ENCODE results near the gene RAD51B. TPM values are rescaled to one million over a fixed set of nuclear protein-coding genes. Genes with fewer than 3 reads are reported as not detected.

Gene RAD51B
- total RNA-seq, 4 donors from 2014 or later = 5.0 to 31.8 (median 20.6) TPM

- WGBS, 2 donors (ENCODE audit: low coverage in 1 of 2) = 52 to 80% methylated on average over 1 to 2 of the region's 2 CpGs
- Histone ChIP-seq H3K27ac (peak overlapping the region; percentile 83 to 89 (median 88)), H3K36me3 (no peaks in the 10 kb centered on the region), H3K27me3 (no peaks in the 10 kb centered on the region), H3K9me3 (no peaks in the 10 kb centered on the region), H3K4me1 (peaks cover 37 to 73% (median 58%) of the 10 kb centered on the region in 4 donors), H3K4me3 (no peak overlapping the region)
- intact Hi-C loops (cut with DNase I; ENCODE audit: low total_unique reads) = loop anchor here (10.0 kb wide), 3 partner anchors 100 to 380 kb away; no protein-coding TSS in a partner anchor
- no peak for TF ChIP-seq POLR2AphosphoS5 (IDR thresholded peaks at IDR 0.05)
- TF ChIP-seq POLR2A (IDR thresholded peaks at IDR 0.05) = no peak
- TF ChIP-seq EP300 (IDR thresholded peaks at IDR 0.05; ENCODE audit: low read depth) = no peak
- TF ChIP-seq CTCF (IDR thresholded peaks at IDR 0.05) = no peak
- peak; percentile 55 for DNase-seq
- in situ Hi-C loops (cut with MboI; ENCODE audit: low pct_ligation_motif_present in 1 of 4, low pct_unique_long_range_greater_than_20kb in 1 of 4, low sequenced_read_pairs in 3 of 4) = loop anchor here in 1 of 4 donors (10.0 to 25.0 kb wide), 2 partner anchors 100 to 183 kb away; no protein-coding TSS in a partner anchor
These were observed 325.5 kb downstream of the RAD51B start for GRCh38 chr14:68145036-68145435.

- Histone ChIP-seq H3K9me3 (no peaks in the 10 kb centered on the region), H3K4me1 (peaks cover 34 to 67% (median 55%) of the 10 kb centered on the region in 4 donors), H3K36me3 (no peaks in the 10 kb centered on the region), H3K27me3 (no peaks in the 10 kb centered on the region), H3K4me3 (no peak overlapping the region), H3K27ac (peak overlapping the region; percentile 83 to 89 (median 88))
- in situ Hi-C loops (cut with MboI; ENCODE audit: low pct_ligation_motif_present in 1 of 4, low pct_unique_long_range_greater_than_20kb in 1 of 4, low sequenced_read_pairs in 3 of 4) = loop anchor here in 1 of 4 donors (10.0 to 25.0 kb wide), 2 partner anchors 99 to 183 kb away; no protein-coding TSS in a partner anchor
- intact Hi-C loops (cut with DNase I; ENCODE audit: low total_unique reads) = loop anchor here (10.0 kb wide), 3 partner anchors 99 to 379 kb away; no protein-coding TSS in a partner anchor
- no peak for TF ChIP-seq CTCF (IDR thresholded peaks at IDR 0.05)
- TF ChIP-seq POLR2AphosphoS5 (IDR thresholded peaks at IDR 0.05) = peak; percentile 18 to 59 (median 37)
- peak; percentile 29 for TF ChIP-seq EP300 (IDR thresholded peaks at IDR 0.05; ENCODE audit: low read depth)
- no peak for TF ChIP-seq POLR2A (IDR thresholded peaks at IDR 0.05)
- DNase-seq = no peak
These were observed 326.0 kb downstream of the RAD51B start for GRCh38 chr14:68145539-68145938.

- intact Hi-C loops (cut with DNase I; ENCODE audit: low total_unique reads) (loop anchor here (10.0 kb wide), 3 partner anchors 98 to 378 kb away; no protein-coding TSS in a partner anchor), in situ Hi-C loops (cut with MboI; ENCODE audit: low pct_ligation_motif_present in 1 of 4, low pct_unique_long_range_greater_than_20kb in 1 of 4, low sequenced_read_pairs in 3 of 4) (loop anchor here in 1 of 4 donors (10.0 to 25.0 kb wide), 2 partner anchors 98 to 185 kb away; no protein-coding TSS in a partner anchor)
- Histone ChIP-seq H3K27ac (peak overlapping the region; percentile 83 to 89 (median 88)), H3K36me3 (no peaks in the 10 kb centered on the region), H3K9me3 (no peaks in the 10 kb centered on the region), H3K4me3 (no peak overlapping the region), H3K27me3 (no peaks in the 10 kb centered on the region), H3K4me1 (peaks cover 32 to 60% (median 51%) of the 10 kb centered on the region in 4 donors)
- WGBS, 2 donors (ENCODE audit: low coverage in 1 of 2) = 70 to 73% methylated on average over 3 of the region's 3 CpGs
- no peak for DNase-seq
- TF ChIP-seq POLR2A (IDR thresholded peaks at IDR 0.05) (no peak), EP300 (IDR thresholded peaks at IDR 0.05; ENCODE audit: low read depth) (no peak), POLR2AphosphoS5 (IDR thresholded peaks at IDR 0.05) (peak in 1 of 3 donors; percentile 5), CTCF (IDR thresholded peaks at IDR 0.05) (no peak)
These were observed 327.2 kb downstream of the RAD51B start for GRCh38 chr14:68146818-68147217.

GRCh38 chr14:68147303-68147702 lies 327.7 kb downstream of the RAD51B start:
- no peak for DNase-seq
- TF ChIP-seq POLR2A (IDR thresholded peaks at IDR 0.05) (no peak), EP300 (IDR thresholded peaks at IDR 0.05; ENCODE audit: low read depth) (no peak), CTCF (IDR thresholded peaks at IDR 0.05) (no peak), POLR2AphosphoS5 (IDR thresholded peaks at IDR 0.05) (no peak)
- H3K27ac ChIP-seq = peak overlapping the region; percentile 83 to 89 (median 88)
- peaks cover 32 to 55% (median 51%) of the 10 kb centered on the region in 4 donors for H3K4me1 ChIP-seq
- no peaks in the 10 kb centered on the region for H3K36me3 ChIP-seq
- no peak overlapping the region for H3K4me3 ChIP-seq
- intact Hi-C loops (cut with DNase I; ENCODE audit: low total_unique reads) (loop anchor here (10.0 kb wide), 3 partner anchors 97 to 377 kb away; no protein-coding TSS in a partner anchor), in situ Hi-C loops (cut with MboI; ENCODE audit: low pct_ligation_motif_present in 1 of 4, low pct_unique_long_range_greater_than_20kb in 1 of 4, low sequenced_read_pairs in 3 of 4) (loop anchor here in 1 of 4 donors (10.0 to 25.0 kb wide), 2 partner anchors 97 to 185 kb away; no protein-coding TSS in a partner anchor)
- H3K27me3 ChIP-seq = no peaks in the 10 kb centered on the region
- H3K9me3 ChIP-seq = no peaks in the 10 kb centered on the region
